Sigmoid colon (tissue), 7 donors: ENCODE data around the gene ABCA1. TPM values are rescaled to one million over a fixed set of nuclear protein-coding genes. Genes with fewer than 3 reads are reported as not detected.

Source experiments
- DNase-seq: peaks from one replicate; pipeline ENCODE4 v3.0.0-alpha.2; 2019
- H3K27ac ChIP-seq, 4 donors: fragments of 200-600 bp; sonication (generic); one replicate each; pipeline ENCODE4 v1.5.1; 2016 to 2019; ENCODE audit warnings: mild to moderate bottlenecking in 1 of 4
- H3K27me3 ChIP-seq, 3 donors: fragments of 200-600 bp; sonication (generic); one replicate each; pipeline ENCODE4 v1.5.1; 2019; ENCODE audit warnings: mild to moderate bottlenecking in 1 of 3
- H3K36me3 ChIP-seq, 4 donors: fragments of 200-600 bp; sonication (generic); one replicate each; pipeline ENCODE4 v1.5.1; 2016 to 2019
- H3K4me1 ChIP-seq, 4 donors: fragments of 200-600 bp; sonication (generic); one replicate each; pipeline ENCODE4 v1.5.1; 2017 to 2019
- H3K4me3 ChIP-seq, 4 donors: fragments of 200-600 bp; sonication (generic); one replicate each; pipeline ENCODE4 v1.5.1; 2017 to 2019; ENCODE audit warnings: mild to moderate bottlenecking in 2 of 4, moderate library complexity in 1 of 4
- H3K9me3 ChIP-seq, 4 donors: fragments of 200-600 bp in 3 of 4; sonication (generic) in 3 of 4; one replicate each; pipeline versions ENCODE4 v1.5.1 to v1.6.1; 2013 to 2019
- CTCF ChIP-seq, 4 experiments: fragments of 450-650 bp in 3 of 4; fragments of 200-600 bp in 1 of 4; IDR thresholded peaks; one replicate each; pipeline ENCODE4 v1.5.1; 2016 to 2019; ENCODE audit warnings: antibody characterized with exemption in 4 of 4, mild to moderate bottlenecking in 3 of 4, moderate library complexity in 2 of 4
- EP300 ChIP-seq, 4 donors: sonication (generic); formaldehyde crosslinking; IDR thresholded peaks; one replicate each; pipeline ENCODE4 v1.6.1; 2017; ENCODE audit warnings: antibody characterized with exemption in 4 of 4
- POLR2A ChIP-seq, 2 donors: fragments of 450-650 bp; IDR thresholded peaks; one replicate each; pipeline ENCODE4 v1.6.1; 2016; ENCODE audit warnings: antibody characterized with exemption in 2 of 2, mild to moderate bottlenecking in 2 of 2, moderate library complexity in 2 of 2
- POLR2AphosphoS5 ChIP-seq, 4 donors: sonication (generic); formaldehyde crosslinking; IDR thresholded peaks; one replicate each; pipeline ENCODE4 v1.6.1; 2017; ENCODE audit warnings: antibody characterized with exemption in 4 of 4
- WGBS, 2 donors: extraction: QIAGEN DNeasy Blood & Tissue Kit; methylation state at CpG; one replicate each; pipeline ENCODE4 v1.1.7; 2013; 5-methylcytosine and 5-hydroxymethylcytosine counted together
- intact Hi-C: fragments of 100-400 bp; cut with DNase I; formaldehyde crosslinking; loops from one replicate; pipeline ENCODE4 v1.15.1; 2023
- polyA plus RNA-seq, 3 donors: library from polyadenylated mRNA; stranded (reverse); fragments of 200-250 nt; gene quantifications; one replicate each; pipeline ENCODE4 v1.2.3, GENCODE V29; 2013
- total RNA-seq, 4 donors: library from RNA; depleted of rRNA; stranded (reverse); fragments of >200 nt; gene quantifications; one replicate each; pipeline ENCODE4 v1.1.0, GENCODE V29; 2016
- donor health status: healthy with polysubstance abuse.
- donor health status: Bipolar disorder and iron deficiency.
- donor health status: healthy.

Gene ABCA1
- total and polyA plus RNA-seq, 7 donors: 2.4 to 110 (median 76.7) TPM

GRCh38 chr9:104808035-104808614, 119.8 kb downstream of the ABCA1 start:
- intact Hi-C loops: no loop called here
- no peak for DNase-seq
- no peaks in the 10 kb centered on the region for H3K27me3 ChIP-seq
- no peak overlapping the region for H3K4me3 ChIP-seq
- peaks cover 0 to 22% (median 16%) of the 10 kb centered on the region in 4 donors for H3K4me1 ChIP-seq
- TF ChIP-seq POLR2A (IDR thresholded peaks at IDR 0.05) (no peak), CTCF (IDR thresholded peaks at IDR 0.05) (no peak), POLR2AphosphoS5 (IDR thresholded peaks at IDR 0.05) (no peak)
- no peaks in the 10 kb centered on the region for H3K9me3 ChIP-seq
- no peak overlapping the region for H3K27ac ChIP-seq
- peaks cover 66 to 100% (median 82%) of the 10 kb centered on the region in 4 donors for H3K36me3 ChIP-seq
- WGBS, 2 donors: 67 to 78% methylated on average over 3 of the region's 3 CpGs

DNA sequence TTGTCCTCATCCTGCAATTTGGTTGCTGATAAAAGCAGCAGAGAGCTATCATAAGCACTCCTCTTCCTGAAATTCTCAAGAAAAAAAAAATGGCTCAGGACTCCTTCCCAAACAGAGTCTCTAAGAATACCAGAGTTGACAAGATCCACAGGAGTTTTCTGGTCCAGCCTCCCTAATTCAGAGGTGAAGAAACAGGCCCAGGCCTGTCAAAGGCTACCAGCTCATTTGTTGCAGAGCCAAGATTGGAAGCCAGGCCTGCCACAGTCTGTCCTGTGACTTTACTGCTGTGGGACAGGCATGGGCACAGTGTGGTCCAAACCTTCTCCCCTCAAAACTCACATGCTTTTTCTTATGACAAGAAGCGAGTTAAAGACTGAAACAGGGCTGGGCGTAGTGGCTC, 122.5 kb downstream of the ABCA1 start:
- Histone ChIP-seq H3K36me3 (peaks cover 80 to 100% (median 91%) of the 10 kb centered on the region in 4 donors), H3K9me3 (no peaks in the 10 kb centered on the region), H3K27ac (no peak overlapping the region), H3K27me3 (no peaks in the 10 kb centered on the region), H3K4me3 (no peak overlapping the region), H3K4me1 (peaks cover 0 to 3% (median 1%) of the 10 kb centered on the region in 4 donors)
- 92 to 96% methylated on average over 2 of the region's 2 CpGs for WGBS, 2 donors
- TF ChIP-seq POLR2AphosphoS5 (IDR thresholded peaks at IDR 0.05) (no peak), CTCF (IDR thresholded peaks at IDR 0.05) (no peak), EP300 (IDR thresholded peaks at IDR 0.05) (no peak), POLR2A (IDR thresholded peaks at IDR 0.05) (no peak)
- intact Hi-C loops: no loop called here
- DNase-seq: no peak

- Histone ChIP-seq H3K27ac (no peak overlapping the region), H3K9me3 (no peaks in the 10 kb centered on the region), H3K36me3 (peaks cover 89 to 100% (median 94%) of the 10 kb centered on the region in 4 donors), H3K4me1 (no peaks in the 10 kb centered on the region), H3K27me3 (no peaks in the 10 kb centered on the region), H3K4me3 (no peak overlapping the region)
- 92 to 94% methylated on average over 2 of the region's 2 CpGs for WGBS, 2 donors
- TF ChIP-seq POLR2AphosphoS5 (IDR thresholded peaks at IDR 0.05) (no peak), CTCF (IDR thresholded peaks at IDR 0.05) (no peak), EP300 (IDR thresholded peaks at IDR 0.05) (no peak), POLR2A (IDR thresholded peaks at IDR 0.05) (no peak)
- no peak for DNase-seq
- intact Hi-C loops: no loop called here
These were observed 125.0 kb downstream of the ABCA1 start for GRCh38 chr9:104802906-104803305.

DNA sequence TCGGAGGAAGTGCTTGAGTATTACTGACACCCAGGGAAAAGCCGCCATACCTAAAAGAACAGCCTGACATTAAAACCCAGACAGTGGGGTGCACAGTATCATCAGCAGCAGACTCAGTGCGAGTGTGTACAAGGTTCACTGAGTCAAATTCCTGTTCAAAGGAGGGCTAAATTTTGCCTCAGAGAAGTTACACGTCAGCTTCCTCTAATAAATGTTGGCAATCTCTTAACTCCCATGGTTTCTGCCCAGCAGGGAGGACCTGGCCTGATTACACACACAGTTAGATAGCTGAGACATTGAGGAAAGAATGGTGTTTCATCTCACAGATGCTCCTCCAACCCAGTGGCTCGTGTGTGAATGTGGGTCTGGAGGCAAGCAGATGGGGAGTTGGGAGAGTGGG, 125.8 kb downstream of the ABCA1 start:
- no peak overlapping the region for H3K27ac ChIP-seq
- no peaks in the 10 kb centered on the region for H3K4me1 ChIP-seq
- no peaks in the 10 kb centered on the region for H3K27me3 ChIP-seq
- no peak for TF ChIP-seq EP300 (IDR thresholded peaks at IDR 0.05)
- TF ChIP-seq CTCF (IDR thresholded peaks at IDR 0.05): no peak
- TF ChIP-seq POLR2AphosphoS5 (IDR thresholded peaks at IDR 0.05): no peak
- no peak for TF ChIP-seq POLR2A (IDR thresholded peaks at IDR 0.05)
- no peaks in the 10 kb centered on the region for H3K9me3 ChIP-seq
- H3K4me3 ChIP-seq: no peak overlapping the region
- H3K36me3 ChIP-seq: peaks cover 85 to 100% (median 98%) of the 10 kb centered on the region in 4 donors
- DNase-seq: no peak
- intact Hi-C loops: no loop called here
- 93 to 95% methylated on average over 5 of the region's 5 CpGs for WGBS, 2 donors
